GM12872 (cell line): ENCODE measurements around the gene JAGN1.

Experiments
- CTCF ChIP-seq: IDR thresholded peaks from 3 replicates; pipeline ENCODE4 v1.5.1; 2011; ENCODE audit warnings: low read depth, mild to moderate bottlenecking, low read length, moderate library complexity; ENCODE audit not compliant: insufficient read depth

Gene JAGN1

GRCh38 chr3:9889405-9889804 is 1.0 kb upstream of the JAGN1 start:
- TF ChIP-seq CTCF, result no peak

- no peak for TF ChIP-seq CTCF
Observed at GRCh38 chr3:9891072-9891622, 737 bp downstream of the JAGN1 start.

GRCh38 chr3:9893739-9894138 is 3.3 kb downstream of the JAGN1 start:
- TF ChIP-seq CTCF, result no peak

- TF ChIP-seq CTCF, result no peak
Observed at GRCh38 chr3:9897408-9898372, 7.3 kb downstream of the JAGN1 start.

GRCh38 chr3:9898467-9899241 is 8.2 kb downstream of the JAGN1 start:
- TF ChIP-seq CTCF, result no peak

- no peak for TF ChIP-seq CTCF
Observed at GRCh38 chr3:9899289-9899791, 8.9 kb downstream of the JAGN1 start.

GRCh38 chr3:9901967-9902366 is 11.6 kb downstream of the JAGN1 start:
- no peak for TF ChIP-seq CTCF
